Smooth muscle cell (in vitro differentiated cells): ENCODE results near the gene ISM2. TPM values are rescaled to one million over a fixed set of nuclear protein-coding genes. Genes with fewer than 3 reads are reported as not detected.

Experiments
- DNase-seq: peaks from one replicate; lab custom pipeline; 2025; ENCODE audit not compliant: unreplicated experiment; lab: John Stamatoyannopoulos, UW
- H2AFZ ChIP-seq: fragments of 200-600 bp; sonication (generic); 2 replicates; pipeline ENCODE4 v1.6.0; 2016; ENCODE audit warnings: antibody characterized with exemption, low read depth, mild to moderate bottlenecking
- H3F3A ChIP-seq: fragments of 200-600 bp; sonication (generic); 2 replicates; pipeline ENCODE4 v1.6.0; 2017; ENCODE audit warnings: antibody characterized with exemption, low read depth
- H3K27ac ChIP-seq: fragments of 200-600 bp; sonication (generic); 2 replicates; pipeline ENCODE4 v1.5.1; 2016; ENCODE audit warnings: low read depth, mild to moderate bottlenecking
- H3K27me3 ChIP-seq: fragments of 200-600 bp; sonication (generic); 2 replicates; pipeline ENCODE4 v1.6.1; 2016; ENCODE audit warnings: low read depth, mild to moderate bottlenecking
- H3K36me3 ChIP-seq: fragments of 200-600 bp; sonication (generic); 2 replicates; pipeline ENCODE4 v1.5.1; 2016; ENCODE audit warnings: low read depth
- H3K4me1 ChIP-seq: fragments of 200-600 bp; sonication (generic); 2 replicates; pipeline ENCODE4 v1.5.1; 2016; ENCODE audit warnings: low read depth
- H3K4me2 ChIP-seq: fragments of 200-600 bp; sonication (generic); 2 replicates; pipeline ENCODE4 v1.6.0; 2016; ENCODE audit warnings: mild to moderate bottlenecking
- H3K4me3 ChIP-seq: fragments of 200-600 bp; sonication (generic); 2 replicates; pipeline ENCODE4 v1.5.1; 2016; ENCODE audit warnings: mild to moderate bottlenecking
- H3K79me2 ChIP-seq: fragments of 200-600 bp; sonication (generic); 2 replicates; pipeline ENCODE4 v1.6.0; 2016; ENCODE audit warnings: low read depth, mild to moderate bottlenecking
- H3K9ac ChIP-seq: fragments of 200-600 bp; sonication (generic); 2 replicates; pipeline ENCODE4 v1.6.0; 2016; ENCODE audit warnings: low read depth
- H3K9me3 ChIP-seq: fragments of 200-600 bp; sonication (generic); replicated peaks from 2 replicates; pipeline ENCODE4 v1.5.1; 2016; ENCODE audit warnings: low read depth
- H4K20me1 ChIP-seq: fragments of 200-600 bp; sonication (generic); 2 replicates; pipeline ENCODE4 v1.6.0; 2016; ENCODE audit warnings: low read depth
- CTCF ChIP-seq: fragments of 200-600 bp; sonication (generic); IDR thresholded peaks from 2 replicates; pipeline ENCODE4 v1.5.1; 2017; ENCODE audit warnings: borderline replicate concordance, mild to moderate bottlenecking, antibody characterized with exemption; ENCODE audit not compliant: insufficient read depth, poor library complexity, severe bottlenecking
- WGBS: methylation state at CpG from one replicate; pipeline ENCODE4 v1.1.7; 2016; ENCODE audit warnings: low lambda C conversion rate; 5-methylcytosine and 5-hydroxymethylcytosine counted together
- polyA plus RNA-seq: library from polyadenylated mRNA; unstranded; fragments of >200 nt; fragmentation: Nextera tagmentation; extraction: Ambion mirVana; gene quantifications from 2 replicates; pipeline ENCODE4 v1.2.1, GENCODE V29; 2016
- total RNA-seq: library from RNA; depleted of rRNA; stranded (reverse); fragments of >200 nt; gene quantifications from 2 replicates; pipeline ENCODE4 v1.2.3, GENCODE V29; 2014

ISM2 gene
- total and polyA plus RNA-seq, 2 experiments from 2014 or later: 0.78 to 2.7 TPM

GRCh38 chr14:77457522-77458248 is 40.9 kb downstream of the ISM2 start, which contains the start of the genes AHSA1 and VIPAS39:
AHSA1 (plus strand) TSS chr14:77458093; CDS start chr14:77458190, 97 bp downstream.
VIPAS39 (minus strand) TSS chr14:77457601; CDS start chr14:77454102, 3,499 bp downstream.
- WGBS: 1% methylated on average over 48 of the region's 50 CpGs
- peak within 1 kb of the TSS; percentile 88 for H3K27ac ChIP-seq

GRCh38 chr14:77457115-77457521 is 41.5 kb downstream of the ISM2 start:
- H2AFZ ChIP-seq: peak overlapping the region; percentile 83
- H3K36me3 ChIP-seq: no peaks in the 10 kb centered on the region
- no peak for TF ChIP-seq CTCF
- no peaks in the 10 kb centered on the region for H3K9me3 ChIP-seq
- H3K4me3 ChIP-seq: peak overlapping the region; percentile 77
- no peaks in the 10 kb centered on the region for H3K27me3 ChIP-seq
- H4K20me1 ChIP-seq: peaks cover 17% of the 10 kb centered on the region
- peaks cover 9% of the 10 kb centered on the region for H3K4me1 ChIP-seq
- WGBS: 2% methylated on average over 18 of the region's 18 CpGs
- no peak for DNase-seq
- H3K27ac ChIP-seq: peak overlapping the region; percentile 46
- no peaks in the 10 kb centered on the region for H3F3A ChIP-seq
- H3K4me2 ChIP-seq: peak overlapping the region; percentile 83
- peaks cover 45% of the 10 kb centered on the region for H3K79me2 ChIP-seq
- H3K9ac ChIP-seq: peak overlapping the region; percentile 75

More at GRCh38 chr14:77457522-77458248, 40.9 kb downstream of the ISM2 start, which contains the start of the genes AHSA1 and VIPAS39:
- Histone ChIP-seq H3K27me3 (no peaks in the 10 kb centered on the region), H3K36me3 (no peaks in the 10 kb centered on the region), H3K79me2 (peaks cover 45% of the 10 kb centered on the region), H3K4me3 (peak within 1 kb of the TSS; percentile 77), H3K9ac (peak within 1 kb of the TSS; percentile 84), H3K4me2 (peak within 1 kb of the TSS; percentile 88), H4K20me1 (peaks cover 17% of the 10 kb centered on the region), H2AFZ (peak within 1 kb of the TSS; percentile 94), H3K9me3 (no peaks in the 10 kb centered on the region), H3F3A (no peaks in the 10 kb centered on the region), H3K4me1 (peaks cover 9% of the 10 kb centered on the region)
- DNase-seq: peak; percentile 96
- no peak for TF ChIP-seq CTCF

- WGBS: 84% methylated on average over 2 of the region's 2 CpGs
- no peak for DNase-seq
- Histone ChIP-seq H3K36me3 (no peaks in the 10 kb centered on the region), H3K79me2 (peaks cover 45% of the 10 kb centered on the region), H3F3A (no peaks in the 10 kb centered on the region), H3K9me3 (no peaks in the 10 kb centered on the region), H3K27me3 (no peaks in the 10 kb centered on the region), H3K9ac (peak overlapping the region; percentile 75), H3K4me2 (peak overlapping the region; percentile 83), H3K4me1 (peaks cover 9% of the 10 kb centered on the region), H2AFZ (no peak overlapping the region), H4K20me1 (peaks cover 17% of the 10 kb centered on the region), H3K27ac (no peak overlapping the region), H3K4me3 (peak overlapping the region; percentile 77)
- no peak for TF ChIP-seq CTCF
Measured at GRCh38 chr14:77455966-77456640, 42.5 kb downstream of the ISM2 start.
